GM10266 (cell line): Measurements from ENCODE around the gene FIBCD1.

Source experiments
- DNase-seq: peaks from one replicate; pipeline ENCODE4 v3.0.0; 2012; ENCODE audit errors: extremely low spot score
- CTCF ChIP-seq: IDR thresholded peaks from 2 replicates; pipeline ENCODE4 v1.5.1; 2012; ENCODE audit warnings: mild to moderate bottlenecking, low read depth; ENCODE audit not compliant: control insufficient read depth, insufficient read depth; ENCODE audit errors: missing control alignments

The FIBCD1 gene

DNA sequence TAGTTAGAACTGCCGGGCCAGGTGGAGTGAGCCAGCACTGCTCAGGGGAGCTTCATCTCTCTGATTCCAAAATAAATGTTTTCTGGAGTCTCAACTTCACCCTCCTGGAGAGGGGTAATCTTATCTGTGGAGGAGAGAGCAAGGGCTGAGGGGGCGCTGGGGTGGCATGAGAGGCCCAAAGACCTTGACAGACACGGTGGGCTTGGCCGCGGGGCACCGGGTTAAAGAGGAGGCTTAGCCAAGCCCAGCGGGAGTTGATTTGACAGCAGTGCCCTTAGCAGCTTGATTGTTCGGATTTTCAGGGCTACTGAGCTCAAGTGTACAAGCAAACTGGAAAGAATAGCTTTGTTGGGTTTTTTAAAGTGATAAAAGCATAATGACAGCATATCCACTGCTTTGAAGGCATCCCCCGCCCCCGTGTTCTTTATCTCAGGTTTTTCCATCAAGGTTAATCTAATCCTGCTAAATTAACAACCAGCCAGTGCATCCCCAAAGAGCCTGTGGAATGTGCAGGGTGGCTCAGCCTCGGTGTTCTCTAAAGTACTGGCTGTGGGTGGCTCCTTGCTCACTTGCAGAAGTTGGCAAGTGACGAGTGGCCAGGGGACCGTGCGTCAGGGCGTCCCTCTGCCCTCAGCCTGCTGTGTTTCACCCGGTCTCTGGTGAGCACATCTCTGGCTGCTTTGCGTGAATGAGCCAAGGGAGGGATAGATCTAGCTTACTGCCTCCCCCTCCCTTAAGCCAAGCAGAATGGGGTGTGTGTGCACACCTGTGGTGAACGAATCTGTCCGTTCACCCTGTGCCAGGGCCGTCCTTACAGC lies 48.0 kb downstream of the FIBCD1 start:
- no peak for DNase-seq
- no peak for TF ChIP-seq CTCF

DNA sequence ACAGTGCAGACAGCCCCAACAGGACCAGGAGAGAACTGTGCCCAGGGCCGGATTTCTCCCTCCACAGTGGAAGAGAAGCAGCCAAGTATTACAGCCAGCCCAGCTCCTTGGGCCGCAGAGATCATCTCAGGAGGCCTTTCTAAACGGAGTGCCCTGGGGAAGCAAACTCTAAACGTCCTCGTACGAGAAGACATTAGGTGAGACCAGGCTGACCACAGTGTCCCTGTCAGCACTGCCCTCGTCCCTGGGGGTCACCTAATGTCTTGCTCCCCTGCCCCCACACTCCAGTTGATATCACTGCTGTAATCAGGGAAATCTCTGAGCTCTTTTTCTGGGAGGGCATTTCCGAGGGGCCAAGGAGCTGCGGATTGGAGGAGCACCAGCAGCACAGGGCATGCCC lies 48.9 kb downstream of the FIBCD1 start:
- TF ChIP-seq CTCF, result no peak

DNA sequence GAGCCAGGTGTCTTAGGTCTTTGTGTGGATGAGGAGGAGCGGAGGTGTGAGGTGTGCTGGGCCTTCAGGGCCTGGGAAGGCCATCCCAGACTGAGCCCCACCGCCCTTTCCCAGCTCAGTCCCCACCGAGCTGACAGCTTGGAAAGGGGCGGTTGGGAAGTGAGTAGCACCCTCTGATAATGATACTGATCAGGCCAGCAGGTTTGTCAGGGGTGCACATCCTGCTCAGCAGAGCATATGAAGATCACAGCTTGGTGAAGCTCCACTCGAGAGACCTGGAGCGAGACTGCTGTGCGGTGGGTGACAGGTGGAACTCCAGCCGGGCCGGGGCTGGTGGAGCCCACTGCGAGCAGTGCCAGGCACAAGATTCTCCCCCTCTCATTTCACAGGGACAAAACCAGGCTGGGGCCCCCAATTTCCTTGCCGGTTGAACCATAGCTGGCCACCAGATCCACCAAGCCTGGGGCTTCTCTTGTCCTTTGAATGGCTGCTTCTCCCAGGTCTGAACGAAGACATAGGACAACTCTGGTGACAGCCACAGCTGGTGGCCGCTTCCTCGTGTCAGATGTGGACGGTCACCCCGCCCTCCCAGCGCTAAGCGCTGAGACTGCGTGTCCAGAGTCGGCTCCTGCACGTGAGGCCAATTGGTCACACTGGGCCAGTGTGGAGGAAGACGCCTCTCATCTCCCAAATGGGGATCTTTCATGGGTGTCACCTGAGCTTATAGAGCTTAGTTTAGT lies 50.7 kb downstream of the FIBCD1 start:
- DNase-seq, result no peak
- TF ChIP-seq CTCF, result no peak

More for the DNA sequence above, 48.9 kb downstream of the FIBCD1 start:
- DNase-seq, result no peak

GRCh38 chr9:130887494-130888144 lies 51.4 kb downstream of the FIBCD1 start:
- TF ChIP-seq CTCF, result no peak
- DNase-seq, result no peak

GRCh38 chr9:130886981-130887380 lies 52.1 kb downstream of the FIBCD1 start:
- DNase-seq, result no peak
- no peak for TF ChIP-seq CTCF

GRCh38 chr9:130885484-130886375 lies 53.3 kb downstream of the FIBCD1 start:
- no peak for TF ChIP-seq CTCF
- DNase-seq, result no peak
